Natural killer cell treated with Interleukin-12 subunit alpha and Interleukin-12 subunit beta and Interleukin-15 and Interleukin-18, amount 100 ng/mL, for 72 hours (primary cell): ENCODE measurements around the gene DHODH. TPM values are rescaled to one million over a fixed set of nuclear protein-coding genes. Genes with fewer than 3 reads are reported as not detected.
A peak's percentile ranks its signal among the peaks of the same experiment; 100 is the strongest.
"Not testable (repeated sequence)": the region's sequence is repeated elsewhere in the genome, so short reads cannot be mapped to it uniquely, and the experiment has no call there.

Source experiments
- ATAC-seq, 2 donors: fragments of 150-1000 bp; cut with Tn5 transposase in 1 of 2; sonication (Bioruptor Pico), chemical (Tn5 transposase) in 1 of 2; 2 replicates each; pipeline ENCODE4 v1.10.0; 2021
- DNase-seq: peaks from one replicate; pipeline ENCODE4 v3.0.0; 2022; ENCODE audit warnings: low spot score
- H3K27ac Mint-ChIP-seq, 2 donors: 1 replicate in 1 of 2; 2 replicates in 1 of 2; pipeline ENCODE4 v1.8.0; 2022; ENCODE audit warnings: mixed read lengths in 2 of 2, mild to moderate bottlenecking in 1 of 2, moderate library complexity in 1 of 2
- H3K27me3 Mint-ChIP-seq, 2 donors: 1 replicate in 1 of 2; 2 replicates in 1 of 2; pipeline ENCODE4 v1.8.0; 2022; ENCODE audit warnings: mixed read lengths in 2 of 2
- H3K36me3 Mint-ChIP-seq: one replicate; pipeline ENCODE4 v1.8.0; 2022; ENCODE audit warnings: mixed read lengths
- H3K4me1 Mint-ChIP-seq, 2 donors: 1 replicate in 1 of 2; 2 replicates in 1 of 2; pipeline ENCODE4 v1.8.0; 2022; ENCODE audit warnings: low read depth in 2 of 2, mixed read lengths in 2 of 2, mild to moderate bottlenecking in 1 of 2
- H3K4me3 Mint-ChIP-seq: one replicate; pipeline ENCODE4 v1.8.0; 2022; ENCODE audit warnings: mixed read lengths
- H3K9me3 Mint-ChIP-seq: 2 replicates; pipeline ENCODE4 v1.8.0; 2022; ENCODE audit warnings: mixed read lengths
- total RNA-seq, 2 donors: library from RNA; stranded (reverse); gene quantifications; one replicate each; pipeline ENCODE4 v1.2.3, GENCODE V29; 2022

DHODH gene
- total RNA-seq, 2 donors from 2014 or later: 14.8 to 28.7 TPM

- Mint-ChIP-seq H3K36me3 (no peaks in the 10 kb centered on the region), H3K4me3 (no peak overlapping the region), H3K4me1 (no peaks in the 10 kb centered on the region), H3K9me3 (no peaks in the 10 kb centered on the region), H3K27ac (no peak overlapping the region), H3K27me3 (peaks cover 14 to 42% of the 10 kb centered on the region in 2 donors)
- DNase-seq (no peak), ATAC-seq (no peak)
These were observed 13.5 kb upstream of the DHODH start for GRCh38 chr16:71995038-71995437.

- not testable (repeated sequence) for ATAC-seq
- H3K27me3 Mint-ChIP-seq: peaks cover 16 to 26% of the 10 kb centered on the region in 2 donors
These were observed 11.0 kb upstream of the DHODH start for GRCh38 chr16:71997578-71997977.

GRCh38 chr16:72001180-72001874 lies 7.2 kb upstream of the DHODH start:
- Mint-ChIP-seq H3K4me1 (no peaks in the 10 kb centered on the region), H3K36me3 (no peaks in the 10 kb centered on the region), H3K9me3 (no peaks in the 10 kb centered on the region), H3K27me3 (peaks cover 14 to 24% of the 10 kb centered on the region in 2 donors), H3K27ac (no peak overlapping the region), H3K4me3 (no peak overlapping the region)
- ATAC-seq (no peak), DNase-seq (no peak)

More at GRCh38 chr16:71997578-71997977, 11.0 kb upstream of the DHODH start:
- not testable (repeated sequence) for H3K36me3 Mint-ChIP-seq, H3K4me3 Mint-ChIP-seq, DNase-seq, H3K9me3 Mint-ChIP-seq, H3K27ac Mint-ChIP-seq, H3K4me1 Mint-ChIP-seq

- Mint-ChIP-seq H3K9me3 (no peaks in the 10 kb centered on the region), H3K4me3 (no peak overlapping the region), H3K4me1 (no peaks in the 10 kb centered on the region), H3K36me3 (no peaks in the 10 kb centered on the region), H3K27me3 (peaks cover 11 to 17% of the 10 kb centered on the region in 2 donors), H3K27ac (no peak overlapping the region)
- no peak for ATAC-seq
- no peak for DNase-seq
These were observed 5.9 kb upstream of the DHODH start for GRCh38 chr16:72002619-72003018.

- DNase-seq, H3K9me3 Mint-ChIP-seq, H3K36me3 Mint-ChIP-seq, H3K27me3 Mint-ChIP-seq, ATAC-seq: not testable (repeated sequence)
- H3K4me1 Mint-ChIP-seq: peaks cover 9 to 14% of the 10 kb centered on the region in 2 donors
- peak overlapping the region; percentile 99 for H3K4me3 Mint-ChIP-seq
- H3K27ac Mint-ChIP-seq: peak overlapping the region in 1 of 2 donors; percentile 80
These were observed 500 bp upstream of the DHODH start for GRCh38 chr16:72008065-72008423.

- Mint-ChIP-seq H3K4me1 (peaks cover 9 to 16% of the 10 kb centered on the region in 2 donors), H3K27me3 (peaks cover 0 to 2% of the 10 kb centered on the region in 2 donors), H3K27ac (no peak overlapping the region), H3K4me3 (peak overlapping the region; percentile 72), H3K9me3 (no peaks in the 10 kb centered on the region), H3K36me3 (peaks cover 6% of the 10 kb centered on the region)
- no peak for ATAC-seq
- DNase-seq: no peak
These were observed 1.2 kb downstream of the DHODH start for GRCh38 chr16:72009779-72010178.

- H3K27ac Mint-ChIP-seq: no peak overlapping the region
- no peaks in the 10 kb centered on the region for H3K9me3 Mint-ChIP-seq
- H3K4me1 Mint-ChIP-seq: peaks cover 9 to 16% of the 10 kb centered on the region in 2 donors
- H3K36me3 Mint-ChIP-seq: peaks cover 6% of the 10 kb centered on the region
- ATAC-seq (no peak), DNase-seq (no peak)
- no peaks in the 10 kb centered on the region for H3K27me3 Mint-ChIP-seq
- no peak overlapping the region for H3K4me3 Mint-ChIP-seq
These were observed 4.1 kb downstream of the DHODH start for GRCh38 chr16:72012607-72013006.

GRCh38 chr16:72013389-72013788 lies 4.8 kb downstream of the DHODH start:
- Mint-ChIP-seq H3K27me3 (no peaks in the 10 kb centered on the region), H3K4me3 (no peak overlapping the region), H3K27ac (peak overlapping the region in 1 of 2 donors; percentile 68), H3K4me1 (peaks cover 9 to 15% of the 10 kb centered on the region in 2 donors), H3K36me3 (peaks cover 5% of the 10 kb centered on the region), H3K9me3 (no peaks in the 10 kb centered on the region)
- no peak for ATAC-seq
- DNase-seq: no peak

GRCh38 chr16:72013888-72014581 lies 5.5 kb downstream of the DHODH start:
- H3K27ac Mint-ChIP-seq: peak overlapping the region in 1 of 2 donors; percentile 68
- no peak for DNase-seq
- H3K36me3 Mint-ChIP-seq: no peaks in the 10 kb centered on the region
- ATAC-seq: no peak
- H3K4me1 Mint-ChIP-seq: peaks cover 5 to 9% of the 10 kb centered on the region in 2 donors
- no peak overlapping the region for H3K4me3 Mint-ChIP-seq
- H3K9me3 Mint-ChIP-seq: no peaks in the 10 kb centered on the region
- no peaks in the 10 kb centered on the region for H3K27me3 Mint-ChIP-seq

- Mint-ChIP-seq H3K27ac (no peak overlapping the region), H3K4me1 (peaks cover 5 to 9% of the 10 kb centered on the region in 2 donors), H3K4me3 (no peak overlapping the region), H3K27me3 (no peaks in the 10 kb centered on the region), H3K36me3 (no peaks in the 10 kb centered on the region), H3K9me3 (no peaks in the 10 kb centered on the region)
- DNase-seq (no peak), ATAC-seq (no peak)
These were observed 6.1 kb downstream of the DHODH start for GRCh38 chr16:72014675-72015074.

GRCh38 chr16:72015124-72015523 lies 6.6 kb downstream of the DHODH start:
- no peak for DNase-seq
- no peak overlapping the region for H3K4me3 Mint-ChIP-seq
- H3K36me3 Mint-ChIP-seq: no peaks in the 10 kb centered on the region
- H3K27me3 Mint-ChIP-seq: no peaks in the 10 kb centered on the region
- no peak for ATAC-seq
- peaks cover 3 to 7% of the 10 kb centered on the region in 2 donors for H3K4me1 Mint-ChIP-seq
- no peaks in the 10 kb centered on the region for H3K9me3 Mint-ChIP-seq
- H3K27ac Mint-ChIP-seq: no peak overlapping the region

- no peaks in the 10 kb centered on the region for H3K27me3 Mint-ChIP-seq
- H3K36me3 Mint-ChIP-seq: peaks cover 3% of the 10 kb centered on the region
- H3K9me3 Mint-ChIP-seq: no peaks in the 10 kb centered on the region
- H3K4me1 Mint-ChIP-seq: no peaks in the 10 kb centered on the region
- ATAC-seq: no peak
- DNase-seq: no peak
- no peak overlapping the region for H3K27ac Mint-ChIP-seq
- H3K4me3 Mint-ChIP-seq: no peak overlapping the region
These were observed 9.9 kb downstream of the DHODH start for GRCh38 chr16:72018470-72018869.

- ATAC-seq (no peak), DNase-seq (no peak)
- H3K4me1 Mint-ChIP-seq: no peaks in the 10 kb centered on the region
- no peak overlapping the region for H3K4me3 Mint-ChIP-seq
- H3K27me3 Mint-ChIP-seq: no peaks in the 10 kb centered on the region
- H3K9me3 Mint-ChIP-seq: no peaks in the 10 kb centered on the region
- peaks cover 11% of the 10 kb centered on the region for H3K36me3 Mint-ChIP-seq
- H3K27ac Mint-ChIP-seq: no peak overlapping the region
These were observed 12.5 kb downstream of the DHODH start for GRCh38 chr16:72021043-72021442.

- peaks cover 11% of the 10 kb centered on the region for H3K36me3 Mint-ChIP-seq
- H3K4me1 Mint-ChIP-seq: no peaks in the 10 kb centered on the region
- DNase-seq (no peak), ATAC-seq (no peak)
- H3K27ac Mint-ChIP-seq: no peak overlapping the region
- no peaks in the 10 kb centered on the region for H3K9me3 Mint-ChIP-seq
- H3K4me3 Mint-ChIP-seq: no peak overlapping the region
- H3K27me3 Mint-ChIP-seq: no peaks in the 10 kb centered on the region
These were observed 13.6 kb downstream of the DHODH start for GRCh38 chr16:72022127-72022526.
